Measurements from ENCODE around the gene CGREF1.
"Not testable (repeated sequence)": the region's sequence is repeated elsewhere in the genome, so short reads cannot be mapped to it uniquely, and the experiment has no call there.

The CGREF1 gene

DNA sequence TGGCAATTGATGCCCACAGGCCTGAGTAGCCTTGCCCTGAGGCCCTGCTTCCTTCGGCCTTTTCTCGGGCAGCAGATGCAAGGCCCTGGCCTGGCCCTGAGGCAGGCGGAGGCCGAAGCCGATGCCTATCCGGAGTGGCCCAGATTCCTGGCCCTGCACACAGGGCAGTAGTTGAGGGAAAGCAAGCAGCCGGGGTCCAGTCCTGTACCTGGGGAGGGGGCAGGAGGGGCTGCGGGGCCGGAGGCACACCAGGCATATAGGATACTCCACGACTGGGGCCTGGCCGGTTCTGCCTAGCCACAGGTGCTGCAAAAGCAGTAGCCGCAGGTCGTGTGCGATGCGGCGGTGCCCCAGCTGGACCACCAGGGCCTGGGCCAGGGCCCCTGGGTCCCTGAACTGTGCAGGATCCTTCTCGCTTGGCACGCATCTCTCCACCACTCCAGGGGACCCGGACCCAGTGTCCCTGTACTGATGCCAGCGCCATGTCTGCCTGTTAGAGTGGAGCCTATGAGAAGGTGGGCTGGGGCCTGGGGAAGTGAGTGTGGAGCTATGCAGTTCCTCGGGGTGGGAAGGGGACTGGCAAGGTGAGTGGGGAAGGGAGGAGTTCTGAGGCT, 18.5 kb upstream of the CGREF1 start:
- no peak for DNase-seq (ENCODE audit: low spot score)

DNA sequence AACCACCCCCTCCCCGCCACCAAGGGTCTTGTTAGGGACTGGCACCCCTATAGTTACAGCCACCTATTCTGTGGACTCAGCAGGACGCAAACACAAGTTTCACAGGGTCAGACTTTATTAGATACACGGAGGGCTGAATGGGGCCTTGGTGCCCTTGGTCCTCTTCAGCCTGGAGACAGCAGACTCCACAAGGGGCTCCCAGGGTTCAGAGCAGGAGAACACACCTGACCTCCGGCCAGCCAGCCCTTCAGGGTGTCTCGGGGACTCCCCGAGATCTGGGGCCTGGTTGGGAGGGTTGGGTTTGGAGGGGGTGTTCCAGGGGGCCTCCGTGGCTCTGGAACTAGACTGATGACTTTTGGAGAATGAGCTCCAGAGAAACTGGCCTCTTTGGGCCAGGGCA, 17.8 kb upstream of the CGREF1 start:
- DNase-seq (ENCODE audit: low spot score), result no peak

DNA sequence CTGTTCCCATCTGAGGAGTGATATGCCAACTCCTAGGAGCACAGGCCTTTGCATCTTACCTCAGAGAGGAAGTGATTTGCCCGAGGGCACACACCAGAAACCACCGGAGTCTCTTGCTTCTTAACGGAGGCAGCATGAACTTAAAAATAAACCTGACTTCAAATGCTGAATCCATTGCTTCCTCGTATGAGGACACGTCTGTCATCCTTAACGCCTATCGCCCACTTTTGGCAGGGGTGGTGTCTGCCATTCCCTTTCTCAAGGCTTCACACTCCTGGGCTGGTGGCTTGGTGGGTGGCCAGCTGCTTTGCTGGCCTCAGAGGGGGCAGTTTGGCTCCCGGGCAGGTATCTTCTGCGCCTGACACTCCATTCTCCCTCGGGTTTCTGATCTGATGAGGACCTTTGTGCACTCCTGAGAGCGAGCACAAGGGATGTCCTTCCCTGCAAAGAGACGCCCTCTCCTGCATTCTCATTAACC, 16.6 kb upstream of the CGREF1 start:
- no peak for DNase-seq (ENCODE audit: low spot score)

DNA sequence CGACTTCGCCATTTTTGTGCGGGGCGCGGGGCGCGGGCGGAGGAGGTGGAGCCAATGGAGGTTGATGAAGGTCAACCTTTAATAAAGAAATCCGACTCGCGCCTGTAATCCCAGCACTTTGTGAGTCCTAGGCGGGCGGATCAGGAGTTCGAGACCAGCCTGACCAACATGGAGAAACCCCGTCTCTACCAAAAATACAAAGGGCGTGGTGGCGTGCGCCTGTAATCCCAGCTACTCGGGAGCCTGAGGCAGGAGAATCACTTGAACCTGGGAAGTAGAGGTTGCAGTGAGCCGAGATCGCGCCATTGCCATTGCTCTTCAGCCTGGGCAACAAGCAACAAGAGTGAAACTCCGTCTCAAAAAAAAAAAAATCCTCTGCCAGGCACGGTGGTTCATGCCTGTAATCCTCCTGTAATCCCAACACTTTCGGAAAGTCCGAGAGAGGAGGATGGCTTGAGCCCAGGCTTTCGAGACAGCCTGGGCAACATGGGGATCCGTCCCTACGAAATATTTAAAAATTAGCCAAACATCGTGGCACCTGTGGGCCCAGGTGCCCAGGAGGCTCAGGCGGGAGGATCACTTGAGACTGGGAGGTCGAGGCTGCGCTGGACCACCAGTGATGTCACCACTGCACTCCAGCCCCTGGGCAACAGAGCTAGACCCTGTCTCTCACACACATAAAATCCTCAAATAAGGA, 16.0 kb upstream of the CGREF1 start:
- no peak for DNase-seq (ENCODE audit: low spot score)

DNA sequence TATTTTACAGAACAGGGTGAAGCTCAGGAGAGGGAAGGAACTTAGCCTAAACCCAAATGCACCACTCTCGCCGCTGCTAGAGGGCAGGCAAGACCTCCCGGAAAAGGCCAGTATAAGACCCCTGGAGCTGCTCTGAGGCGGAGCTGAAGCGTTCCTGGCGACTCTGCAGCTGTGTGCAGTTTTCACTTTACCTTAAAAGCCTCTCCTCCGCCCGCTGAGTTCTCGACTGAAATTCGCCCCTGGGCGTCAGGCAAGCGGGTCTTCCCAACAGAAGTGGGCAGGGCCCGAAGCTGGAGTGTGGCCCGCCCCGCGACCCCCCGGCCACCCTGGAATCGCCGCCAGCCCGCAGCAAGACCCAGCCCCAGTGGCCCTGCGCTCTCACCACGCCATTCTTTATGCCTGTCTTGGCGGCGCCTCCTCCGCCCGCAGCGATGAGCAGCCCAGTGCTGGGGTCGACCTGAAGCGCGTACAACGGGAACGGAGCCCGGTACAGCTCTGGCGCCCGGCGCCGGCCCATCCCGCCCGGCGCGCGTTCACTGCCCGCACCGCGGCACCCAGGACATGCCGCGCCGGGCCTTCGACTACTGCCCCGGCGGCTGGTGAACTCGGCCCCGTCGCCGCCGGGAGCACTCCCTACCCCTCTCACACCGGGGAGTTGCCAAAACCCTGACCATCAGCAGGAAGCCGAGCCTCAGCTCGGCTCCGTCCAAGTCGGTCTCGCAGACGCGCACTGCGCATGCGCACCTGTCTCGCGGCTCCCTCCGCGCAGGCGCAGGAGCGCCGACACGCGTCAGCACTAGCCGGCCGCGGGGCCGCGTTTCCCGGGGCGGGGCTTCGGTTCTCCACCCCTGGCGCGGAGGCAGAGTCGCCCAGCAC, 15.2 kb upstream of the CGREF1 start, which contains the start of gene PREB:
TSS of gene PREB (minus strand) at position 732 of the 876 bp plus-strand sequence. CDS start at position 517, 215 bp downstream.
- DNase-seq (ENCODE audit: low spot score), result peak; percentile 93

DNA sequence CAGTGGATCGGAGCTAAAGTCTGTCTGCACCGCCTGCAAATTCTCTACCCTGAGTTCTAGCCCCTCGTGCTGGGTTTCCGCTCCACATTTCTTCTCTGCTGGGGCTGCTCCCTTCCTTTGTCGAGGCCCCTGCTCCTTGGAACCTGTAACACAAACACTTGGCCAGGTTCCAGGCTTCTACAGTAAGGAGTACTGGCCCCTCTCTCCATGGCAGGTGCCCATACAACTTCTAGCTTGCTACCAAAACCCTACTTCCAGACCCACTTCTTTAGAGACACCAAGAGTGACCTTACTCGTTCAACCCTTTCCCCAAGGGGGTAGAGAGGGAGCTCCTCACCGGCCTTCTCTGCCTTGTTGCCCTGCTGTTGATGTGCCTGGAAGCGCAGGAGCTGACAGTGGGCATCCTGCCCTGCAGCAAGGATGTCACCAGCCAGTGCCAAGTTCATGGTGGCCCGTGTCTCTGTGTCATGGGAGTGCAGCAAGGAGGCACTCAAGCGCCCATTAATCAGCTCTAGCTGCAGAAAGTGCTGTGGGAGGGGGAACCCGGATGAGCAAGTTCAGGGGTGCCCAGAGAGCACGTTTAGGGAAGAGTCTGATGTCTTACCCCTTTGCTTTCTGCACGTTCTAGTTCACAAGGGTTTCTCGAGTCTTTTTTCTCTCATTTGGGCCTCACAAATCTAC, 14.4 kb upstream of the CGREF1 start:
- no peak for DNase-seq (ENCODE audit: low spot score)

DNA sequence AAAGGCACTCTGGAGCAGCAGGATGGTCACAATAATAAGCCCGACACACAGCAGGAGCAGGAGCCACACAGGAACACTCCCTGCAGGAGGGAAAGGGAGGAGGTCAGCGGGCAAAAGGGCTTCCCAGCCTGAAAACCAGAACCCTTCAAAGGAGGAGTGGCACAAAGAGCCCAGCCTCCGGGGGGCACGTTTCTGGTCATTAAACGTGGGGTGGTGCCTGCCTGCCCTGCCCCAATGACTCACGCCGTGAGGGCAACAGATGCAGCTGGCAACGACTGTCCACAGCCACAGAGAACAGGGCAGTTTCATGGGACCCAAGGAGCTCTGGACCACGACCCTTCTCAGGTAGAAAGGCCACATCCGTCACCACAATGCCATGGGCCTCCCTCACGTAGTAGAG, 12.5 kb upstream of the CGREF1 start:
- peak; percentile 66 for DNase-seq (ENCODE audit: low spot score)

DNA sequence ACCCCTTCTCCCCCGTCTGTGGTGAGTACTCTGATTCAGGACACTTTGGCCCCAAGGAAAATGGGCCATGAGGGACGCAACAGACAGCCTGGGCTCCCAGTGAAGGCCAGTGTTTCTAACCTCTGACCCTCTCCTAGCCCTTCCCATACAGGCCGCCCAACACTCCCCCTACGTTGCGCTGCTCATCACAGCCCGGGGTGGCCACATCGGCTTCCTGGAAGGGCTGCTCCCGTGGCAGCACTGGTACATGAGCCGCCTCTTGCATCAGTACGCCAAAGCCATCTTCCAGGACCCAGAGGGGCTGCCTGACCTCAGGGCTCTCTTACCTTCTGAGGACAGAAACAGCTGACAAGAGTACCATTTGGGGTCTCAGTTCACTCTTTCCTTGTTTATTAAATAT, 11.5 kb upstream of the CGREF1 start:
- DNase-seq (ENCODE audit: low spot score), result no peak

DNA sequence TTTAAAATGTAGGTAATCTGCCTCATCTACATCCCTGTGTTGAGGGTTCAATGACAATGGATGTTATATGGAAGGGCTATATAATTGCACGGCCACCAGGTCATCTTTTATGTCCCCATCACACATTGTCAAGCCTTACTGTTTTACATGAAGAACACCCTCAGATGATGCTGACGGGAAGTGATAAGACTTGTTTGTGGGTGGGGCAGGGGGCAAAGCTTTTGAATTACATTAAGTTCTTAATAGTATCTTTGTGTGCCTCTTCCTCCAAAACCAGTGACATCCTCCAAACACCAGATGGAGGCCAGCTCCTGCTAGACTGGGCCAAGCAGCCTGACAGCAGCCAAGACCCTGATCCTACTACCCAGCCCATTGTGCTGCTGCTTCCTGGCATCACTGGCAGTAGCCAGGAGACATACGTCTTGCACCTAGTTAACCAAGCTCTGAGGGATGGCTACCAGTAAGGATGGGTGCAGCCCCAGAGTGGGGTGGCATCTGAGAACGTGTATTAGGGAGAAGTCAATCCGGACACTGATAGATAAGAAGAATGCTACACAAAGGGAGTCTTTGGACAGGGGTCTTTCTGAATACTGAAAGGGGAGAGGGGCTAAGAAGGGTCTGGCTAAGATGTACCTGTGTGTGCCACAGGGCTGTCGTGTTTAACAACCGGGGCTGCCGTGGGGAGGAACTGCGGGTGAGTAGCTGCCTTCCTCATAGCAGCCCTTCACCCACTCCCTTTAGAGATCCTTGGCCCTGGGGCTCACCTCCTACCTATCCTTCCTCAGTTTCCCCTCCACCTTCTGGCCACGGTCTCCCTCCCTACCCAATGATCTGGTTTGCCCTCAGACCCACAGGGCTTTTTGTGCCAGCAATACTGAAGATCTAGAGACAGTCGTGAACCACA, 10.0 kb upstream of the CGREF1 start:
- DNase-seq (ENCODE audit: low spot score), result no peak

DNA sequence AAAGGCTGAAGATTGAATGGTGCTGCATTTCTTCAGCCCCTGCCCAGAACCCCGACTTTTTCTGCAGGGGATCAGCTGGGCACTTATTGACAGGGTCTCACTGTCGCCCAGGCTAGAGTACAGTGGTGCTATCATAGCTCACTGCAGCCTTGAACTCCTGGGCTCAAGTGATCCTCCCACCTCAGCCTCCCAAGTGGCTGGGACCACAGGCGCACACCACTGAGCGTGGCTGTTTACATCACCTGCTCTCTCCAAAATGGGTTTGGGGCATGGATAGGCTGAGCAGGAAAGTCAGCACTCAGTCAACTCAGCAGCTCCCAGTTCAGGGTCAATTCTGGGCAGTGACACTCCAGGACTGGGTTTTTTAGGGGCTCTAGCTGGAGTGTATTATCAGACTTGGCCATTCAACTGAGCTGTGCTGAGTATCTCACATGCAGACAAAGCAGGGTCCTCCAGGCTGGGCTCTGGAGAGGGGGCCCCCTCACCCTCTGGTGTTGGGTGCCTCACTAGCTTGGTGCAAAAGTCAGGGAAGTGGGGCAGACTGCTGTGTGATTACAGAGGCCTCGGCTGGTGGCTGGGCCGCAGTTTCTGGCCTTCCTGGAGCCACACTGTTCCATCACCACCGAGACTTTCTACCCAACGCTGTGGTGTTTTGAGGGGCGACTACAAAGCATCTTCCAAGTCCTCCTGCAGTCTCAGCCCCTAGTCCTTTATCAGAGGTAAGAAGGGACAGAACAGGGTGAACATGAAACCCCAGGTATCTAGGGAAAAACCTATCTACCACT, 9.1 kb upstream of the CGREF1 start:
- no peak for DNase-seq (ENCODE audit: low spot score)

DNA sequence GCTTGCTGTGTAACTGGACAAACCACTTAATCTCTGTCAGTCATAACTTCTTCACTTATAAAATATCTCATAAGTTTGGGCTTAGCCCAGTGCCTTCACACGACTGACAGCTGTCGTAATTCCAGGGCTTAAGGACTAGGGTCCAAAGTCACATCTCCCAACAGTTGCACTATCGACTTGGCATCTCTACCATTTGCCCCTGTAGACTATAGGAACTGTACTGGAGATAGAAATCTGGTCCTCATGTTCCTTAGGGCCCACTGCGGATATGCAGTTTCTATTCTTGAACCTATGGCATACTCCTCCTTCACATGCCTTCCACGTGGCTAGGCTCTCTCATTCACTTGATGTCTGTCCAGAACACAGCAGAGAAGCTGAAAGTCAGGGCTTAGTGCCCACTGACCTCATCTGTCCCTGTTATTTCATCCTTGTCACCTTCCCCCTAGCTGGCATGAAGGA, 7.4 kb upstream of the CGREF1 start:
- DNase-seq (ENCODE audit: low spot score), result no peak

DNA sequence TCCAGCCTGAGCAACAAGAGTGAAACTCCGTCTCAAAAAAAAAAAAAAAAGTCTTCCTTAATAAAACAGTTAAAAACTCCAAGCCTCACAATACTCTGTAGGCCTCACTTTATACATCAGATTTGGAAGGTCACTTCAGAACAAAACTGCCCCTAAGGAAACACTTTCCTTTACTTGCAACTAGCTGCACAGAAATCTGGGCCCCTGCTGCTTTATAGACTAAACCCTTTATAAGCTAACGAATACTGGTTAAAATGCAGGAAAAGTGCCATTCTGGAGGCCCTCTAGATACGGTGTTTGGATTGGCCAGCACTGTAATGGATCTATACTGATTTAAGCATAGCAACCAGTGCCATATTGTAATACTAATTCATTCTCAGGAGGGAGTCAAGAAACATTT, 6.2 kb upstream of the CGREF1 start:
- DNase-seq (ENCODE audit: low spot score), result no peak

DNA sequence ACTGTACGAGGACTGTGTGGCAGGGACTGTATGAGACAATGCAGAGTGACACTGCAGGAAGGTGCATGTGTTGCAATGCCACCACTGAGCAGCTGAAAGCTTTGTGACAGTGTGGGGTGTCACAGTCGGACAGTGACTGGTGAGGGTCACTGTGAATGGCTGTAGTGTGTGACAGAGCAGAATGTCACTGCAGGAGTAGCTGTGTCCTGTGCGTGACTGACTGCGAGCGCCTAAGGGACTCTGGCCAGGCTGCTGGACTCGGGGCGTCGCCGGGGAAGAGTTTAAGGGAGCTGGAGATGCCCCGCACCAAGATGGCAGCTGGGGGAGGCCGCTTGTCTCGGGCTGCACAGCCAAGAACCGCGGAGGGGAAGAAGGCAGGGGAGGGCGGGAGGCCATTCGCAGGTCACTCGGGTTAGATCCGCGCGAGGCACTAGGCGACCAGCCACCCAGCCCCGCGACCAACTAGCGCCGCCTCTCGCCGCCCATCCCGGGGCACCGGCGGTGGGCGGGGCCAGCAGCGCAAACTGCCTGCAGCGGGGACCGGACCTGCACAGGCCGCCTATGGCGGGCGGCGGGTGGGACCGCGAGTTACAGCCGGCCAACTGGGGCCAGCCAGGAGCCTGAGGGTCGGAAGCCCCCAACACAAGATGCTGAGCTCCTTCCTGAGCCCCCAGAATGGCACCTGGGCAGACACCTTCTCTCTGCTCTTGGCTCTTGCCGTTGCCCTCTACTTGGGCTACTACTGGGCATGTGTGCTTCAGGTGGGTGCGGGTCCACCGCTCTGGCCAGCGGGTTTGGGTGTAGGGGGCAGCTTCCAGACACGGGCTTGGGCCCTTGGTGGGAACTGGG, 4.6 kb upstream of the CGREF1 start, which contains the start of gene ABHD1:
TSS of gene ABHD1 (plus strand) at position 514 of the 849 bp plus-strand sequence. CDS start at position 648, 134 bp downstream.
- DNase-seq (ENCODE audit: low spot score), result peak; percentile 53

DNA sequence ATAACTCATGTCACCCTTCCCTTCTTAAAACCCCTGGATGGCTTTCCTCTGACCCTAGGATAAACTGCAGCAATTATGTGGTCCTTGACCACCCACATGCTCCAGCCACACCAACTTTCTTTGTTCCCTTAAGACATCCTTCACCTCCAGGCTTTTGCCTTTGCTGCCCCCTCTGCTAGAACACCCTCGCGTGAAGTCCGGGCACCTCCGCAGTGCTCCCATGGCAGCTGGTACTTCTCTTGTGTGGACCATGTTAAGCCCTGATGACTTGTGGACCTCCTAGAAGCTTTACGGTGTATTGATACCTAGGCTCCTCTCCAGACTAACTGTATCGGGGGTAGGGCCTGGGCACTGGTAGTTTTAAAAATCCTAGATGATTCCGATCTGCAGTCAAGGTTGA, 3.9 kb upstream of the CGREF1 start:
- no peak for DNase-seq (ENCODE audit: low spot score)

DNA sequence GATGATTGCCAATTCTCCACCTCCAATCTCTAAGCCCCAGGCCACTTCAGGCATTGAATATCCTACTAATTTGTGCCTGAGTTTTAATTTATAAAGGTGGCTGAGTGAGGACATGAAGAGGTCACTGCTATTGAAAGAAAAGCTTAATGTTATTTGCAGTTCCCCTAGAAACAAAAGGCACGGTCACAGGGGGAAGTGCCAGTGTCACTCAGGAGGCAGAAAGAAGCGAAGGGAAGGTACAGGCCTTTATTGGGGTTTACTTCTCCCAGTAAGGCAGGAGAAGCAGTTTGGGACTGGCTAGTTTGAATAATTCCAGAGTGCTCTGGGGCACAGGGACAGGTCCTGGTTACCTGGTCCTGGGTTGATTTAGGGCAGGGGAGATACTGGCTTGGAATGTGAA, 3.0 kb upstream of the CGREF1 start:
- no peak for DNase-seq (ENCODE audit: low spot score)

DNA sequence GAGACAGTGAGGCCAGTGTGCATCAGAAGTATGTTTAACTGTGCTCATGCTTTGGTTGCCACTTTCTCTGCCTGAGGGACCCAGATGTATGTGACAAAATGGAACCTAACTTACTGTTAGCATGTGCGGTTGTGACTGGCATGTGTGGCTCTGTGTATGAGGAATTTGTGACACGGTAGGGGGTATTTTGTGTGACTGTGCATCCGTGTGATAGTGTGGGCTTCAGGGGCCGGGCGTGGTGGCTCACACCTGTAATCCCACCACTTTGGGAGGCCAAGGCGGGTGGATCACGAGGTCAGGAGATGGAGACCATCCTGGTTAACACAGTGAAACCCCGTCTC, 372 bp upstream of the CGREF1 start:
- DNase-seq (ENCODE audit: low spot score), result not testable (repeated sequence)

DNA sequence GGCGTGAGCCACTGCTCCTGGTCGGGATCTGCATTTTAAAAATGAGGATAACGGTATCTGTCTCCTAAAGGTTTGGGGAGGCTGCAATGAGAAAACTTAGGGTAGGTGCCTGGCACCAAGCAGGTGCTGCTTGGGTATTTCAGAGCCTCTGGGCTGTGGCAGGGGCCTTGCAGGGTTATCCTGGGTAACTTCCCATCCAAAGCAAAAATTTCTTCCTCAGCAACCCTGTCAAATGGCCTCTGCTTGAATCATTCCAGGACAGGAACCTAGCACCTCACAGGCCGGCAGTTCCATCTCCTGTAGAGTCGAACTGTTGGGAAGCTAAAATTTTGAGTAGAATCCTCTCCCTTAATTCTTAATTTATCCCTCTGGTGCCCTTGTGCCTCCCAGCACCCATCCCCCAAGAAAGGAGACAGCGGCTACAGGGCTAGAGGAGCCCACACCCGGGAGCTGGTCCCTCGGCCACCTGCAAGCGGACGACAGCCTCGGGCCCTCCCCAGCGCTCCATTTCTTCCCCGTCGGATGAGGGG, 868 bp downstream of the CGREF1 start:
- DNase-seq (ENCODE audit: low spot score), result no peak

DNA sequence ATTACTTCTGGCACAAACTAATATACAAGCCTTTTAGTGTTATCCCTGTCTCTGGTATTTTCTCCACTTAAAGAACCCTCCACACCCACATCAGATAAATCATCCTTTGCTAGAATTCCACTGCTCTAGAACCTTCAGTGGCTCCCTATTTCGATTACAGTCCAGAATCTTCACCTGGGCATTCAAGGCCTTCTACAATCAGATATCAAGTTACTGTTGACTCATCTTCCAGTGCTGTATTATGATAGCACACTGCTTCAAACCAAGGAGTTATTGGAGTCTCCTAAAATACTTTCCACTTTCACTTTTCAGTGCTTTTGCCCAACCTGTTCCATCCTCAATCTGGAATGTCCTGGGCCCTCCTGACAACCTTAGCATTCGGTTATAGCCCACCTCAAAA, 3.4 kb downstream of the CGREF1 start:
- no peak for DNase-seq (ENCODE audit: low spot score)

All from SW480 (cell line).